Ovary (tissue), 3 donors: ENCODE measurements around the gene SLC5A2.

ENCODE experiments used
- POLR2A ChIP-seq: fragments of 450-650 bp; IDR thresholded peaks from one replicate; pipeline ENCODE4 v1.6.1; 2017; ENCODE audit warnings: antibody characterized with exemption, mild to moderate bottlenecking, moderate library complexity
- TF ChIP-seq, protein P1 (sequence below), 3 donors: fragments of 450-650 bp in 2 of 3; fragments of 200-600 bp in 1 of 3; IDR thresholded peaks; one replicate each; pipeline versions ENCODE4 v1.5.1 to v1.8.0; 2016 to 2022; ENCODE audit warnings: antibody characterized with exemption in 3 of 3, mild to moderate bottlenecking in 1 of 3
- donor health status: DM: no; HTN: no; CAD: no.

- TF ChIP-seq, protein P1, sequence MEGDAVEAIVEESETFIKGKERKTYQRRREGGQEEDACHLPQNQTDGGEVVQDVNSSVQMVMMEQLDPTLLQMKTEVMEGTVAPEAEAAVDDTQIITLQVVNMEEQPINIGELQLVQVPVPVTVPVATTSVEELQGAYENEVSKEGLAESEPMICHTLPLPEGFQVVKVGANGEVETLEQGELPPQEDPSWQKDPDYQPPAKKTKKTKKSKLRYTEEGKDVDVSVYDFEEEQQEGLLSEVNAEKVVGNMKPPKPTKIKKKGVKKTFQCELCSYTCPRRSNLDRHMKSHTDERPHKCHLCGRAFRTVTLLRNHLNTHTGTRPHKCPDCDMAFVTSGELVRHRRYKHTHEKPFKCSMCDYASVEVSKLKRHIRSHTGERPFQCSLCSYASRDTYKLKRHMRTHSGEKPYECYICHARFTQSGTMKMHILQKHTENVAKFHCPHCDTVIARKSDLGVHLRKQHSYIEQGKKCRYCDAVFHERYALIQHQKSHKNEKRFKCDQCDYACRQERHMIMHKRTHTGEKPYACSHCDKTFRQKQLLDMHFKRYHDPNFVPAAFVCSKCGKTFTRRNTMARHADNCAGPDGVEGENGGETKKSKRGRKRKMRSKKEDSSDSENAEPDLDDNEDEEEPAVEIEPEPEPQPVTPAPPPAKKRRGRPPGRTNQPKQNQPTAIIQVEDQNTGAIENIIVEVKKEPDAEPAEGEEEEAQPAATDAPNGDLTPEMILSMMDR (IDR thresholded peaks at IDR 0.05) = no peak
- TF ChIP-seq POLR2A = no peak
Measured at GRCh38 chr16:31528523-31529107, 45.7 kb downstream of the SLC5A2 start.
